AG04450 (cell line): Measurements from ENCODE around the gene MAGI2. TPM values are rescaled to one million over a fixed set of nuclear protein-coding genes. Genes with fewer than 3 reads are reported as not detected.

ENCODE experiments used
- CTCF ChIA-PET: fragments of 300-600, 350-600 bp; formaldehyde crosslinking; extraction: SDS; loops from one replicate; lab custom pipeline; 2022; ENCODE audit warnings: antibody characterized with exemption, inconsistent platforms; lab: Charles Lee
- POLR2A ChIA-PET: fragments of 350-600 bp; formaldehyde crosslinking; extraction: SDS; loops from one replicate; lab custom pipeline; 2021; ENCODE audit warnings: antibody characterized with exemption, inconsistent platforms; lab: Yijun Ruan, JAX
- DNase-seq: peaks from one replicate; pipeline ENCODE4 v3.0.0-alpha.2; 2011; ENCODE audit warnings: low read depth, low spot score
- H3K27ac ChIP-seq: one replicate; pipeline ENCODE4 v1.5.1; 2012; ENCODE audit warnings: low read depth, low read length, control low read depth
- H3K27me3 ChIP-seq: one replicate; pipeline ENCODE4 v1.6.0; 2012; ENCODE audit warnings: low read length; ENCODE audit not compliant: control insufficient read depth, insufficient read depth
- H3K4me3 ChIP-seq: 2 replicates; pipeline ENCODE4 v1.5.1; 2011; ENCODE audit warnings: mild to moderate bottlenecking, low read depth, low read length, control low read depth
- H3K9me3 ChIP-seq: 2 replicates; pipeline ENCODE4 v1.5.1; 2012; ENCODE audit warnings: low read length; ENCODE audit not compliant: control insufficient read depth, insufficient read depth
- polyA plus RNA-seq: library from polyadenylated mRNA; depleted of rRNA; stranded (reverse); fragments of >200 nt; gene quantifications from 2 replicates; pipeline ENCODE4 v1.2.3, GENCODE V29; 2011
- TF ChIP-seq, protein P1 (sequence below): IDR thresholded peaks from 2 replicates; pipeline ENCODE4 v1.5.1; 2011; ENCODE audit warnings: low read depth, low read length, control low read depth, inconsistent platforms

The MAGI2 gene
- polyA plus RNA-seq, 1 experiment, result 2.3 TPM

DNA sequence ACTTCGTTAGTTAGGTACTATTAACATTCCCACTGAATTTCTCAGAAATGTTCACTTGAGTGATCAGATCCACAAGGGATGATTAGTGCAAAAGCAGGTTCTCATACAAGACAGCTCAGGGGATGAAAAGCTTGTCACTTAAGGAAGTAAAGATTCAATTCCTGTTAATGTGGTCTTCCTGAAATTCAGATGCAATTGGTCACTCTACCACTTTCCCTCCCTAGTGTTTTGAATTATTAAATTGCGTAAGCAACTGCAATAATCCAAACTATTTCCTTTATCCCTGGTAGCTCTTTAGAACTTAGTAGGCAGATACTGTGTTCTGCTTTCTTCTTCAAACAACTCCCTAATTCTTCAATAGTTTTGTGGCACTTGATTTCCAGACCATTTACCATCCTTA lies 121.4 kb downstream of the MAGI2 start:
- POLR2A ChIA-PET, result no interaction called here
- H3K4me3 ChIP-seq, result no peak overlapping the region
- no peaks in the 10 kb centered on the region for H3K27me3 ChIP-seq
- H3K27ac ChIP-seq, result no peak overlapping the region
- TF ChIP-seq, protein P1, sequence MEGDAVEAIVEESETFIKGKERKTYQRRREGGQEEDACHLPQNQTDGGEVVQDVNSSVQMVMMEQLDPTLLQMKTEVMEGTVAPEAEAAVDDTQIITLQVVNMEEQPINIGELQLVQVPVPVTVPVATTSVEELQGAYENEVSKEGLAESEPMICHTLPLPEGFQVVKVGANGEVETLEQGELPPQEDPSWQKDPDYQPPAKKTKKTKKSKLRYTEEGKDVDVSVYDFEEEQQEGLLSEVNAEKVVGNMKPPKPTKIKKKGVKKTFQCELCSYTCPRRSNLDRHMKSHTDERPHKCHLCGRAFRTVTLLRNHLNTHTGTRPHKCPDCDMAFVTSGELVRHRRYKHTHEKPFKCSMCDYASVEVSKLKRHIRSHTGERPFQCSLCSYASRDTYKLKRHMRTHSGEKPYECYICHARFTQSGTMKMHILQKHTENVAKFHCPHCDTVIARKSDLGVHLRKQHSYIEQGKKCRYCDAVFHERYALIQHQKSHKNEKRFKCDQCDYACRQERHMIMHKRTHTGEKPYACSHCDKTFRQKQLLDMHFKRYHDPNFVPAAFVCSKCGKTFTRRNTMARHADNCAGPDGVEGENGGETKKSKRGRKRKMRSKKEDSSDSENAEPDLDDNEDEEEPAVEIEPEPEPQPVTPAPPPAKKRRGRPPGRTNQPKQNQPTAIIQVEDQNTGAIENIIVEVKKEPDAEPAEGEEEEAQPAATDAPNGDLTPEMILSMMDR, result no peak
- DNase-seq, result no peak
- H3K9me3 ChIP-seq, result no peaks in the 10 kb centered on the region
- CTCF ChIA-PET, result no interaction called here

DNA sequence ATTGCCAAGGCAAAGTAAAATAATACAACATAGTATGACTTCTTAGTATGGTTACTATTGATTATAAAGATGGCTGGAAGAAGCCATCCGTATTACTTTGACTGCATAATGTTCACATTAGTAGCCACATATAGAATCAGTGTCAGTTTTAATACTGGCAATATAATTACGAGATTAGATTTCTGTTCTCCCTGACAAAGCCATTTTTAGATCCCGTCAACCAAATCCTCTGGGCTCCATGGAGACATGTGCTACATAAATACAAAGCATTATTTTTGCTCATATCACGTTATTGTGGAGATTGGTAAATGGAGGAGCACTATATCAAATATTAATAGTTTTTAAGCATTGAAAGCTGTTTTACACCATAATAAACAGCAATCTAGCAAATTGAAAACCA lies 124.0 kb downstream of the MAGI2 start:
- H3K27ac ChIP-seq, result no peak overlapping the region
- TF ChIP-seq, protein P1, result no peak
- H3K4me3 ChIP-seq, result no peak overlapping the region
- ChIA-PET POLR2A (no interaction called here), CTCF (no interaction called here)
- no peaks in the 10 kb centered on the region for H3K27me3 ChIP-seq
- DNase-seq, result no peak
- H3K9me3 ChIP-seq, result no peaks in the 10 kb centered on the region

DNA sequence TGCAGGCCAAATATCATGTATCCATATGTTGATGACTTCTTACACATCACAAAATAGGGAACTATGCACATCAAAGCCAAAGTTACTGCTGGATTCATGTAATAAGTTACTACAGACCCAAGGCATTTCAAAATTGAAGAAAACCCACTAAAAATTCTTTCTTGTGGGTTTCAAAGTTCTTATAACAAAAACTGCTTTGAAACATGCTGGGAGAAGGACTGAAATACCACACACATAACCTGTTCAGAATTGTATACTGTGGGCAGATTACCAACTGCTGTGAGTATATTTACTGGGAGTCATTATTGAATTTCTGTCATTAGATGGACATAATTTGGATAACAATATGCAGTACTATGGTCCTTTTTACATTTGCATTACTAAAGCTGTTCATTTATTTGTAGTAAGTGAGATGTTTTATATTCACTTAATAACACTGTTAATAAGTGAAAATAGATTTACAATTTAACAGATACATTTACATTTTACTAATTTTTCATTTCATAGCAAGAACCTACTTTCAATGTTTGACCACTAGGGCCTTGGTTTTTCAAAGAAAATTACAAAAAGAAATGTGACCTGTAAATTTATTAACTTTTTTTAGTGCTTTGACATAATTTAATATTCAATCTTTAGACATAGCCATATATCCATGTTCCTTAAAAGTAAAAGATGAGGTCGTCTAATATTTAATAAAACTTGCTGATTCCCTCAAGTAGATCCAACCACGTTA lies 132.6 kb downstream of the MAGI2 start:
- Histone ChIP-seq H3K9me3 (no peaks in the 10 kb centered on the region), H3K27ac (no peak overlapping the region), H3K27me3 (no peaks in the 10 kb centered on the region), H3K4me3 (no peak overlapping the region)
- CTCF ChIA-PET, result interaction anchor here (1.3 kb wide), 1 partner anchor 23 kb away, joined by 3 read pairs; no protein-coding TSS in a partner anchor
- DNase-seq, result no peak
- POLR2A ChIA-PET, result no interaction called here
- TF ChIP-seq, protein P1, result peak; percentile 11; the same call in 1 of the 2 replicates

DNA sequence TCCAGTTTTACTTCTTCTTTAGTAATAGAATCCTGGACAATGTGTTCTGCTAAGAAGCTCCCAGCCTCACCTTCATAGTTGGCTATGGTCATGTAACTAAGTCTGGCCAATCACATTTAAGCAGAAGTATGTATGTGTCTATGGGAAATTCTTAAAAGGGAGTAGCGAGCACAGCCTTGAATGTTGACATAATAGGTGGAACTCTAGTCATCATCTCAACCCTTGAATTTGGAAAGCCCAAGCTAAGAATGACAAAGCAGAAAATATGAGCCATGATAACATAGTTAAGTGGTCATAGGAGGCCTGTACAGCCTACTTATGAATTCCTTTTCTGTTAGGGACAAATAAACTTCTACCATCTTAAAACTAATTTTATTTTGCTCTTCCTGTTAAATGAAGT lies 134.1 kb downstream of the MAGI2 start:
- DNase-seq, result no peak
- Histone ChIP-seq H3K4me3 (no peak overlapping the region), H3K9me3 (no peaks in the 10 kb centered on the region), H3K27ac (no peak overlapping the region), H3K27me3 (no peaks in the 10 kb centered on the region)
- ChIA-PET CTCF (no interaction called here), POLR2A (no interaction called here)
- TF ChIP-seq, protein P1, result no peak

DNA sequence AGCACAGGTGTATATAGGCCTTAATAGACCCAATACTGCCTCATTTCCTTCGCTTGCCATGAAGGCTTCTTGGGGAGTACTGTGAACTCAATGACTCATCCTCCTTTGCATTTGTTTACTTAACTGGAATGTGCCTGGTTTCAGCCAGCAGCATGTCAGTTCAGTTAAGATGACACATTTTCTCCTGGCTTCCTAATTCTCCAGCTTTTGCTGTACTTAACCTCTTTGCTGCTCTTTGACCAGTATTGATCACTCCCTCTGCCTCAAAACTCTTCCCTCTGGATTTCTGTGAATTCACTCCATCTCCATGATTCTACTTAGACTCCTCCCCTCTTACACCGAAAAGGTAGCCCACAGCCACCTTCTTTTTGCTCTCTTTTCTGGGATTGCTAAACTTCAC lies 135.7 kb downstream of the MAGI2 start:
- POLR2A ChIA-PET, result interaction anchor here (0.6 kb wide), 1 partner anchor 35 kb away, joined by 4 read pairs; no protein-coding TSS in a partner anchor
- TF ChIP-seq, protein P1, result no peak
- no peaks in the 10 kb centered on the region for H3K9me3 ChIP-seq
- no peak overlapping the region for H3K27ac ChIP-seq
- no peak overlapping the region for H3K4me3 ChIP-seq
- DNase-seq, result peak; percentile 70
- CTCF ChIA-PET, result interaction anchor here (2.1 kb wide), 1 partner anchor 20 kb away, joined by 11 read pairs; no protein-coding TSS in a partner anchor
- H3K27me3 ChIP-seq, result no peaks in the 10 kb centered on the region
